Stimulated activated CD4-positive, alpha-beta T cell treated with anti-CD3 and anti-CD28 coated beads, TNF-alpha, amount 100 ng/mL, for 24 hours (primary cell): Measurements from ENCODE around the gene AVP.
"Not testable (repeated sequence)": the region's sequence is repeated elsewhere in the genome, so short reads cannot be mapped to it uniquely, and the experiment has no call there.

Source experiments
- DNase-seq, 3 experiments: peaks; one replicate each; pipeline ENCODE4 v3.0.0-alpha.2; 2020; ENCODE audit warnings: low read depth in 3 of 3

The AVP gene

DNA sequence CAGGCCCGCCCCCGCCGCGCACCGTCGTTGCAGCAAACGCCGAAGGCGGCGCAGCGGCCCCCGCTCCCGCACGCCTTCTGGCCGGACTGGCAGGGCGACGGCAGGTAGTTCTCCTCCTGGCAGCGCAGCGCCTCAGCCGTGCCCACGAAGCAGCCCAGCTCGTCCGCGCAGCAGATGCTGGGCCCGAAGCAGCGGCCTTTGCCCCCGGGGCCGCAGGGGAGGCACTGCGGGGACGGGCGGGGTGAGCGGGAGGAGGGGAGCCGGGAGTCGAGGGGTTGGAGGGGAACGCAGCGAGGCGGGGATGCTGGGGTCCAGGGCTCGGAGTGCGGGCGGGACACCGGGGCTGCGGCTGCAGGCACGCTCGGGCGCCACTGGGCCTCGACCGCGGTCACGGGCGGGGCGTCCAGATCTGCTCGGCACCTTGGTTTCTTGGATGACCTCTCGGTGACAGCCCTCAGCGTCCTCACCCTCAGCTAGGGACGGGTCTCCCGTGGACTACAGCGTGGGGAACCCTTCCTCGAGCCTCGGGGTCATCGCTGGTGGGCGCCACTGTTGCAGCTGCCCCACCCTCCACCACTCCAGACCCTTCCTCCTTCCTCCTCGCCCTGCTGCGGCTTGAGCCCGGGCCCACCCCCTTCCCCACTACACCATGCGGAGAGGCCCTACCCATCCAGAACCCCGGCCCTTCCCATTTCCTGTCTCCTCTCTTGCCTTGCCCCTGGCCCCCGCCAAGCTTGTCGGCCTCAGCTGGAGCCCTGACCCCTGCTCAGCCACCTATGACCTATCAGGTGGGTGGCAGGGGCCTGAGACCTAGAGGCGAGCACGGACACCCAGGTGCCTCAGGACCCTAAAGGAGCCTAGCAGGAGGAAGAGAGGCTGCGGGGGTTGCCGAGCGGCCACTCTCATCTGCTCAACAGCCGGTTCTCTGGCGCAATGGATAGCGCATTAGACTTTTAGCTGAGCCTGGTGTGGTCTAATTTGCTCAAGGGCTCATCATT, 1.3 kb downstream of the AVP start:
- DNase-seq: no peak

DNA sequence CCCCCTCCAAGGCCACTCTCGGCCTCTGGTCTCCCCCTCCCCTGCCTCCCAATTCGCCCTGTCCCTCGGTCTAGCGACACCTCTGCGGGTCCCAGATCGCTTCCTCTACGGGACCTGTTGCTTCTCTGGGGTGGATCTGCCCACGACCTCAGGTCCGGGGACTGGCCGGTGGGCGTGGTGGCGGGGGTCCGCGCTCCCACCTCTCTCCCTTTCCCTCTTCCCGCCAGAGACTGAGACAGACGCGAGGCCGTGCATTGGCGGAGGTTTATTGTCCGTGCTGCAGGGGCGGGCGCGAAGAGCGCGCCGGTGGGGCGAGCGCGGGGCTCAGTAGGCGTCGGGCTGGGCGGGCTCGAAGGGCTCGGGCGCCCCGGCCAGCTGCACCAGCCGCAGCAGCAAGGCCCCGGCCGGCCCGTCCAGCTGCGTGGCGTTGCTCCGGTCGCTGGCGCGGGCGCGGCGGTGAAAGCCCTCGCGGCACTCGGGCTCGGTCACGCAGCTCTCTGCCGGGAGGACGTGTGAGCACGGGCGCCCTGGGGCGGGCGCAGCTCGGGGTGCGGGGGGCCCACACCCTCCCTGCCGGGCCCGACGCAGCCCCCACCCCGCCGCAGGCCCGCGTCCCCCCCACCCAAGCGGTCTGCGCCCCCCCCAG, 2.1 kb downstream of the AVP start:
- DNase-seq: no peak

DNA sequence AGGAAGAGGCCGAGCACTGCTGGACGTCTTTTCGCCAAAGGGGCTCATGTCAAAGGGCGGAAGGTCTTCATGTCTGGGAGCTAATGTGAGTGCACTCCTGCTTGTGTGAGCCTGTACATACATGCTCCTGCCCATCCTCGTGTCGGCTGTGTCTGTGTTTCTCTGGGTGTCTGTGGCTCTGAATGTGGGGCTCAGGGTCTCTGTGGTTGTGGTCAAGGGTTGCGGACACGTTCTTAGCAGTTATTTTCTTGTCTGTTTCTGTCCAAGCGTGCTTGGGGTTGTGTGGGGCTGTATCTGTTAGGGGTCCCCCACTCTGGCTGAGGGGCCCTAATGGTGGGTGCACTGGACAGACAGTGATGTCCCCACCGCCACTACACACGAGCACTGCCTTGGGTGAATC, 2.9 kb downstream of the AVP start:
- DNase-seq: no peak

DNA sequence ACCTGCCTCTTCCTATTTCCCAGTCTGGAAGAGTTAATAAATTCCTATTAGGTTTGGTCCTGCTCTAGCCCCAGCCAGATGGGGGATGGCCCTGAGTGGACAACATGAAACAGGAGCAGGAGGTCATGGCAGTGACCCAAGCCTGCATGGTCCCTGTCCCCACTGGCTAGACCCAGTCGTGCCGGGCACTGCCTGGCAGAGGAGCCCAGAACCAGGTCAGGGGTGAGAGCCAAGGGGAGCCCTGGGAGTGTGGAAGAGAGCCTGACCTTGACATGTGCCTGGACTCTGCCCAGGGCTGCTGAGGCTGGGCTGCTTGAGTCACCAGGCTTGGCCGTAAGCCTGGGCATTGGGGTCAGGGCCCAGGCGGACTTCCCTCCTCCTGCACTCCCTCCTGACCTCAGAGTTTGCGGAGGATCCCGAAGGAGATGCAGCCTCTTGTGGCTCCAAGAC, 3.6 kb downstream of the AVP start:
- DNase-seq: no peak

DNA sequence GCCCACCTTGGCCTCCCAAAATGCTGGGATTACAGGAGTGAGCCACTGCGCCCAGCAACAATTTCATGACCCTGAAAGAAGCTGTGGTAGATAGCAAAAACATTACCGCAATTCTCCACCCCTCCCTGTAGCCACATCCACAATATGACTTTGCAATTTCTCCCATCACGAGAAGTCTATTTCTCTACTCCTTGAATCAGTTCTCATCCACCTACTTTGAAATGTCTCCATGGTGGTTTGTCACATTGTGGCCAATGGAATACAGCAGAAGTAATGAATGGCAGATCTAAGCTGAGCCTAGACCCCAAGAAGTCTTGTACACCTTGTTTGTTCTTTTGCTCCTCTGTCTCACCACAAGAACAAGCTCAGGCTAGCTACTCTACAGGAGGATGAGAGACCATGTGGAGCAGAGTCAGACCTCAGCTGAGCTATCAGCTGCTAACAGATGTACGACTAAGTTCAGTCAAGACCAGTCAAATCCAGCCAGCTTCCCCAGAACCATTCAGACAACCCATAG, 6.8 kb downstream of the AVP start:
- DNase-seq: no peak

DNA sequence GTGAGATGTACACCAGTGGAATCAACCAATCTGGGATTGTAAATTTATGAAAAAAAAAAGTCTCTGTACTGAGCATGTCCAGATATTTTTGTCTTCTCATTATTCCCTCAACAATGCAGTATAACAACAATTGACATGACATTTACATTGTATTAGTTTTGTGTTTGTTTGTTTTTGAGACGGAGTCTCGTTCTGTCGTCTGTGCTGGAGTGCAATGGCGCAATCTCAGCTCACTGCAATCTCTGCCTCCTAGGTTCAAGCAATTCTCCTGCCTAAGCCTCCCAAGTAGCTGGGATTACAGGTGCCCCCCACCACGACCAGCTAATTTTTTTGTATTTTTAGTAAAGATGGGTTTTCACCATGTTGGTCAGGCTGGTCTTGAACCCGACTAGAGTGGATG, 9.2 kb downstream of the AVP start:
- not testable (repeated sequence) for DNase-seq

DNA sequence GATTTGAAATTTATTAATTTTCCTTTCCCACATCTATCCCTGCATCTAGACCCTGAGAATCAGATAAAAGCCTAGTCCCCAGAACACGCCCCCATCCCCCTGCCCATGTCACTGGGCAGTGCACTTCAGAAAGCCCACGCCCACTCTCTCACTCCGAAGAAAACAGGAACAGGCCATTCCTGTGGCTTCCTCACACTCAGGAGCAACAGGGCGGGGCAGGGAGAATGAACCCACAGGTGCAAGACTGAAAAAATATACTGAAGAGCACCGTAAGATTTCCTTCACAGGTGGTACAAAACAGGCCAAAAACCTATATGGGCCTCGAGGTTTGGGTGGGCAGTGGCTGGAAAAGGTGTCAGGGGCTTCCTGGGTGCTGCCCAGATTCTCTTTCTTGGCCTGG, 9.7 kb downstream of the AVP start:
- DNase-seq: no peak

DNA sequence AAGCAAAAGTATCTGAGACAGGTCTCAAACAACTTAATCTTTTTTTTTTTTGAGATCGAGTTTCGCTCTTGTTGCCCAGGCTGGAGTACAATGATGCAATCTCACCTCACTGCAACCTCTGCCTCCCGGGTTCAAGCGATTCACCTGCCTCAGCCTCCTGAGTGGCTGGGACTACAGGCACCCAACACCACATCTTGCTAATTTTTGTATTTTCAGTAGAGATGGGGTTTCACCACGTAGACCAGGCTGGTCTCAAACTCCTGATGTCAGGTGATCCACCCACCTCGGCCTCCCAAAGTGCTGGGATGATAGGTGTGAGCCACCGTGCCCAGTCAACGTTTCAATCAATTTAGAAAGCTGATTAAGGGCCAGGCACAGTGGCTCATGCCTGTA, 11.3 kb downstream of the AVP start:
- not testable (repeated sequence) for DNase-seq

DNA sequence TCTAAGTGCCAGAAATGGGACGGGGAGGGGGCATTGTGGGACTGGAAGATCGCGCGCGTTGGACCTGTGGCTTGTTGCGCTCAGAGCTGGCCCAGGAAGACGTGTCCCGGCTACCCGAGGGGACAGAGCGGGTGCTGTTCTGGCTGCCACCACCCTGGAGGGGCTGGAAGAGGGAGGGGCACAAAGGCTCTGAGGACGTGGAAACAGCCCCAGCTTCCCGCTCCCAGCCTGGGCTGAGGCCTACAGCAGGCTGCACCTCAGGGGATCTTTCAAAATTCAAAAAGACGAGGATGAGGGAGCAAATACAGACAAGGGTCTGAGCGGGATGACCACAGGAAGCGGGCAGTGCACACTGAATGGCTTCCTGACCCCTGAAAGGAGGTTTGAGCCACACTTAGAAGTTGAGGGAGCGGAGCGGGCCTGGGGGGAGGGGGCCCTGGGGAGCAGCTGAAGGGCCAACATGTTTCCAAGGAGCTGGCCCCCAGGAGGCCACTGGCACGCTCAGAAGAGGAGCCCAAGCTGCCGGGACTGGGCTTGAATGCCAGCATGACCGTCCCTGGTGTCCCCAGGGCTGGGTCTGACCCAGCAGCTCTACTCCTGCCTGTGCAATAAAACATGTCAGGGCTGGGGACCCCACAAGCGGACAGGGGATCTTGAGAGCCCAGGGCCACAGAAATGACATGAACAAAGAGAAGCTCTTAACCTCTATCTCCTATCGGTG, 11.8 kb downstream of the AVP start:
- DNase-seq: no peak

DNA sequence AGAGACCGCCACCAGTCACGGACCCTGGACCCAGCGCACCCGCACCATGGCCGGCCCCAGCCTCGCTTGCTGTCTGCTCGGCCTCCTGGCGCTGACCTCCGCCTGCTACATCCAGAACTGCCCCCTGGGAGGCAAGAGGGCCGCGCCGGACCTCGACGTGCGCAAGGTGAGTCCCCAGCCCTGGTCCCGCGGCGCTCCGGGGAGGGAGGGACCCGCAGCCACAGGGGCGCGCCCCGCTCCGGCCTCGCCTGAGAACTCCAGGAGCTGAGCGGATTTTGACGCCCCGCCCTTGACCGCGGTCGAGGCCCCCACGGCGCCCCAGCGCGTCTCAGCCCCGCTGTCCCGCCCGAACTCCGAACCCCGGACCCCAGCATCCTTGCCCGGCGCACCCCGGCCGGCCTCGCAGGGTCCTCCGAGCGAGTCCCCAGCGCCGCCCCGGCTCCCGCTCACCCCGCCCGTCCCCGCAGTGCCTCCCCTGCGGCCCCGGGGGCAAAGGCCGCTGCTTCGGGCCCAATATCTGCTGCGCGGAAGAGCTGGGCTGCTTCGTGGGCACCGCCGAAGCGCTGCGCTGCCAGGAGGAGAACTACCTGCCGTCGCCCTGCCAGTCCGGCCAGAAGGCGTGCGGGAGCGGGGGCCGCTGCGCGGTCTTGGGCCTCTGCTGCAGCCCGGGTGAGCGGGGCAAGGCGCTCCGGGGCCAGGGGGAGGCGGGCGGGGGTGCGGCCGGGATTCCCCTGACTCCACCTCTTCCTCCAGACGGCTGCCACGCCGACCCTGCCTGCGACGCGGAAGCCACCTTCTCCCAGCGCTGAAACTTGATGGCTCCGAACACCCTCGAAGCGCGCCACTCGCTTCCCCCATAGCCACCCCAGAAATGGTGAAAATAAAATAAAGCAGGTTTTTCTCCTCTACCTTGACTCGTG, 12.7 kb downstream of the AVP start, which contains the start of gene OXT:
OXT (plus strand) TSS at position 11 of the 920 bp plus-strand sequence; CDS start at position 47, 36 bp downstream.
- peak; percentile 25 to 73 (median 33) for DNase-seq

DNA sequence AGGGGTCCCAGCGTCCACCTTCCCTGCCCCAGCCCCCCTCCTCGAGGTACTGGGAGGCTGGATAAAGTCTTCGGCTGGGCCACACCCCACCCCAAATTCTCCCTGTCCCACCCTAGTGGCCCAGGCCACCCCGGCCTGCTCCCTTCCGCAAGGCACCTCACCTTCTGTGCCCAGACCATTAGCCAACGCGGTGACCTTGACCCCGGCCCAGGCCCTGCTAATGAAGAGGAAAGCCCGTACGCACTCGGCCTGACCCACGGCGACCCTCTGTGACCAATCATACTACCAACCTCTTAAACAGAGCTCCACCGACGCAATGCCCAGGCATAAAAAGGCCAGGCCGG, 13.3 kb downstream of the AVP start:
- DNase-seq: no peak

DNA sequence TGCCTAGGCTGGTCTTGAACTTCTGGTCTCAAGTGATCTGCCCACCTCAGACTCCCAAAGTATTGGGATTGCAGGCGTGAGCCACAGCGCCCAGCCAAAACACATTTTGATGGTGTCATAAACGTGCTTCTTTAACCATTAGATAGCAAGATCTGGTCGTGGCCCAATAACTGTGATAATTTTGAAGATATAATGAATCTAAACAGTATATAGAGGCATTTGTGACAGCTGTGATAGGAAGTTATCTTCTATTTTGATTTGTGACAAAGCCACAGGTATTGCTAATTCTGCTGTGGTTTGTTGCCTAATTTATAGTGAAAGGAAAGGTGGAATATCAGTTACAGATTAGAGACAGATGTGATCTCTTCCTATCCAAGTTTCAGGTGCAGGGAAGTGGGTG, 13.8 kb downstream of the AVP start:
- no peak for DNase-seq

DNA sequence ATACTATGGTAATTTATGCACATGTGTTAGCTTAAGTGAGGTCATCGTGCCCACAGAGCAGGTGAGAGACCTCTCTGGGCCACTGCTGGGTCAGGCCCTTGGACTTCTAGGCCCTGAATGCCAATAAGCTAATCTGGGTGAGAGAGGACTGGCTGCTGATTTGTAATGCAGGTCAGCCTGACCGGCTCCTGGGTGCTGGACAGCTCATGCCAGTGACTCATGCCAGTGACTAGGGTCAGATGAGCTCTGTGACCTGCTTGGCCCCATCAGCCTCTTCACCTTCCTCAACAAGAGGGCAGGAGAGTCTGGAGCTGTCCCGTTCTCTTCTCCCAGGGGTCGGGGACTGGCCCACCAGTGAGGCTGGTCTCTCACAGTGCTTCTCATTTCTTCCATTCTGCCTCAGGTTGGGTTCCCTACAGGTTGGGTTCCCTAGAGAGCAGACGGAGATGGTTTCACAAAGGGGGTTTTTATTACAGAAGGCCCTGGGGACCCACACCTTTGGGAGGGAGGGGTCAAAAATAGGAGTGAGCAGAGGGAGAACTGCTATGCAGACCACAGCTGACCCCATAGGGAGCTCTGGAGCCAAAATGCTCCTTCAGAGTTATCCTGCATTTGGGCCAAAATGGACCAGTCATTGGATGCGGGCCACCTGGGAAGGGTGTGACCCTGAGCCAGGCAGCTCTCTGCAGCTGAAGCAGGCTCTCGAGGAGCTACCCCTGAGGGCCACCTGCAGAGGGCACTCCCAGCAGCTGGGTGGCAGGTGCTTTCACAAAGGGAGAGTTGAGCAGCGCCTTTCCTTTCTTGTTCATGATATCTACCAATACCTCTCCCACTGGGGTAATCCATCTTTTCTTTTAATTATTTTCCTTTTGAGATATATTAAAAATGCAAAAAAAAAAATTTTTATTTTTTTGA, 15.3 kb downstream of the AVP start:
- no peak for DNase-seq

DNA sequence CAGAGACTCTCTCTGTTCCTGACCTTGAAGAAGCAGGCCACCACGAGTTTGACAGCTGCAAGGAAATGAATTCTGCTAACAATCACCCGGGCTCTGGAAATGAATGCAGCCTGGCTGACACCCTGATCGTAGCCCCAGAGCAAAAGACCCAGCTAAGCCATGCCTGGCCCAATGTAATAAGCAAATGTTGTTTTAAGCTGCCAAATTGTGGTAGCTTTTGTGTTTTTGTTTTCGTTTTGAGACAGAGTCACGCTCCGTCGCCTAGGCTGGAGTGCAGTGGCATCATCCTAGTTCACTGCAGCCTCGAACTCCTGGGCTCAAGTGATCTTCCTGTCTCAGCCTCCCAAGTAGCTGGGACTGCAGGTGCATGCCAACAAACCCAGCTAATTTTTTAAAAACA, 16.4 kb downstream of the AVP start:
- no peak for DNase-seq

DNA sequence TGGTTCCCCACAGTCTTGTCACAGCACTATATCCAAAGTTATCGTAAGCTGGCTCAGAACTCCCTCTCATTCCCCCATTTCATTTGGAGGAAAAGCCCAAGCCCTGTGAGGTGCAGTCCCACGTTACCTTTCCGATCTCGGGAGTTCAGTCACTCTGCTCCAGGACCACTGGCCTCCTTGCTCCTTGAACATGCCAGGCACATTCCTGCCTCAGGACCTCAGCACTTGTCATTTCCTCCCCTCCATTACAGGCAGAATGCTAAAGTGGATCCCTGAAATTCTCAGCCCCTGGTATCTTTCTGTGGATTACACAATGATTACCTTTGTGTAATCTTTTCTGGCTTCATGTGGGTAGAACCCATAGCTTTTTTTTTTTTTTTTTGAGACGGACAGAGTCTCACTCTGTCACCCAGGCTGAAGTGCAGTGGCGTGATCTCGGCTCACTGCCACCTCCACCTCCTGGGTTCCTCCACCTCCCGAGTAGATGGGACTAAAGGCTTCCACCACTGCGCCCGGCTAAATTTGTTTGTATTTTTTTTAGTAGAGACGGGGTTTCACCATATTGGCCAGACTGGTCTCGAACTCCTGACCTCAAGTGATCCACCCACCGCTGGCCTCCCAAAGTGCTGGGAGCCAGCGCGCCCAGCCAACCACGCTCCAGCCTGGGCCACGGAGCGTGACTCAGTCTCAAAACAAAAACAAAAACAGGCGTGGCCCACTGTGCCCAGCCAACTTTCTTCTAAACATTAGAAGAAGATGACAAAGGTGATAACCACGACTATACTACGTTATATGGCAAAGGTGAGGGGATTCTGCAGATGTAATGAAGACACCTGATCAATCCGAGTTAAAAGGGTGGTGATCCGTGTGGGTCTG, 17.1 kb downstream of the AVP start:
- DNase-seq: no peak

DNA sequence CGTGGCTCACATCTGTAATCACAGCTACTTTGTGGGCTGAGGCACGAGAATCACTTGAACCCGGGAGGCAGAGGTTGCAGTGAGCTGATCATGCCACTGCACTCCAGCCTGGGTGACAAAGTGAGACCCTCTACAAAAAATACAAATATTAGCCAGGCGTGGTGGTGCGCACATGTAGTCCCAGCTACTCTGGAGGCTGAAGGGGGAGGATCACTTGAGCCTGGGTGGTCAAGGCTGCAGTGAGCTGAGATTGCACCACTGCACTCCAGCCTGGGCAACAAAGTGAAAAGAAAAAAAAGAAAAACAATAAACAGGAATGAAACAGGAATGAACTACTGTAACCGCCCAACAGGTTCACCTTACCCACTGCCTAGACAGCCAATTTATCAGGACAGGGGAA, 20.4 kb downstream of the AVP start:
- DNase-seq: not testable (repeated sequence)

DNA sequence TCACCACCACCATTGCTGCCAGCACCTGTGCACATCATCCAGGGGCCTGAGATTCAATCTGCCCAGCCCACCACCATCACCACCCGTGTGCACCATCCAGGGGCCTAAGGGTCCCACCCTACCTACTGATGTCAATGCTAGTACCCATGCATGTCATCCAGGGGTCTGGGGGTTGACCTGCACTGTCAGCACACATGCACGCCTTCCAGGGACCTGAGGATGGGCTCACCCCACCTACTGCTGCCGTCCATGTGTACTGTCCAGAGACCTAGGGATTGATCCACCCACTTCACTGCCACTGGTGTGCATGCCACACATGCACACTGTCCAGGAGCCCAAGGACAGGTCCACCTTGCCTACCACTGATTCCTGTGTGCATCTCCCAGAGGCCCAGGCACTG, 25.0 kb downstream of the AVP start:
- DNase-seq: no peak

DNA sequence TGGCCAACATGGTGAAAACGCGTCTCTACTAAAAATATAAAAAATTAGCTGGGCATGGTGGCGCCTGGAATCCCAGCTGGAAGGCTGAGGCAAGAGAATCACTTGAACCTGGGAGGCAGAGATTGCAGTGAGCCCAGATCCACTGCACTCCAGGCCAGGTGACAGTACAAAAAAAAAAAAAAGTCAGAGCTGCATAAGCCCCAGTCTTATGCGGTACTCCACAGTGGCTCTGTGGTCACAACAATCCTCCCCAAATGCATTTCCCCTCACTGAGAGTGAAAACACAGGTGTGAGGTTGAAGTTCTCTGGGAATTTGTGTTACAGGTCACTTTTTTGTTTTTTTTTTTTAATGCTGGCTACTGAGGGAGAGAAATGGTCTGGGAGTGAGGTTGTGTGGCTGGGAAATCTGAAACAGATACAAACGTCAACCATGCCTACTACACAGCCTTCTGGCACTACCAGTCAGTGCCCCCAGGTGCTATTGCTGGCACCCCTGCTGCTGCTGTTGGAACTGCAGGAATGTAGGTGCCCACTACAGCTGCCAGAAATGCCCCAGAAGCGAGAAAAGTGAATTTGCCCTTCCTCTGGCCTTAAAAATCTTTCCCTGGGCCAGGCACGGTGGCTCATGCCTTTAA, 33.0 kb downstream of the AVP start:
- DNase-seq: no peak
